Spleen (tissue), 7 donors: ENCODE results near the gene KISS1R.

Experiments
- POLR2A ChIP-seq, 3 donors: fragments of 450-650 bp; IDR thresholded peaks; one replicate each; pipeline ENCODE4 v1.5.1; 2017; ENCODE audit warnings: antibody characterized with exemption in 3 of 3, mild to moderate bottlenecking in 1 of 3
- POLR2AphosphoS5 ChIP-seq, 3 donors: sonication (generic); formaldehyde crosslinking; IDR thresholded peaks; one replicate each; pipeline ENCODE4 v1.5.1; 2017; ENCODE audit warnings: antibody characterized with exemption in 3 of 3
- TF ChIP-seq, protein P1 (sequence below), 11 experiments: fragments of 200-600 bp in 7 of 11; fragments of 450-650 bp in 4 of 11; sonication (generic) in 4 of 11; IDR thresholded peaks in 8 of 11; conservative IDR thresholded peaks in 3 of 11; 1 replicate in 7 of 11; 2 replicates in 4 of 11; pipeline versions ENCODE4 v1.4.0 to v1.8.0; 2016 to 2021; ENCODE audit warnings: antibody characterized with exemption in 11 of 11, inconsistent platforms in 4 of 11, mild to moderate bottlenecking in 1 of 11
- donor health status: DM: no; HTN: no; CAD: no; lungs with moderate emphysema.
- donor health status: DM: no; HTN: no; CAD: no.
- donor health status: DM: no; HTN: no; CAD: no.

- TF ChIP-seq, protein P1, sequence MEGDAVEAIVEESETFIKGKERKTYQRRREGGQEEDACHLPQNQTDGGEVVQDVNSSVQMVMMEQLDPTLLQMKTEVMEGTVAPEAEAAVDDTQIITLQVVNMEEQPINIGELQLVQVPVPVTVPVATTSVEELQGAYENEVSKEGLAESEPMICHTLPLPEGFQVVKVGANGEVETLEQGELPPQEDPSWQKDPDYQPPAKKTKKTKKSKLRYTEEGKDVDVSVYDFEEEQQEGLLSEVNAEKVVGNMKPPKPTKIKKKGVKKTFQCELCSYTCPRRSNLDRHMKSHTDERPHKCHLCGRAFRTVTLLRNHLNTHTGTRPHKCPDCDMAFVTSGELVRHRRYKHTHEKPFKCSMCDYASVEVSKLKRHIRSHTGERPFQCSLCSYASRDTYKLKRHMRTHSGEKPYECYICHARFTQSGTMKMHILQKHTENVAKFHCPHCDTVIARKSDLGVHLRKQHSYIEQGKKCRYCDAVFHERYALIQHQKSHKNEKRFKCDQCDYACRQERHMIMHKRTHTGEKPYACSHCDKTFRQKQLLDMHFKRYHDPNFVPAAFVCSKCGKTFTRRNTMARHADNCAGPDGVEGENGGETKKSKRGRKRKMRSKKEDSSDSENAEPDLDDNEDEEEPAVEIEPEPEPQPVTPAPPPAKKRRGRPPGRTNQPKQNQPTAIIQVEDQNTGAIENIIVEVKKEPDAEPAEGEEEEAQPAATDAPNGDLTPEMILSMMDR (IDR thresholded peaks at IDR 0.05 in 8 of 11, conservative IDR thresholded peaks at IDR 0.05 in 3 of 11), result no peak
- TF ChIP-seq POLR2A (IDR thresholded peaks at IDR 0.05) (no peak), POLR2AphosphoS5 (IDR thresholded peaks at IDR 0.05) (peak in 1 of 3 donors; percentile 14)
Observed at GRCh38 chr19:875265-875879, 41.8 kb upstream of the KISS1R start.
